HG03565 (cell line): ENCODE data around the gene PCDHGC3.

Experiments
- ATAC-seq: cut with Tn5 transposase; IDR thresholded peaks from one replicate; pipeline ENCODE4 v1.9.1; 2021; ENCODE audit warnings: mild to moderate bottlenecking, moderate library complexity; ENCODE audit not compliant: unreplicated experiment

The PCDHGC3 gene

DNA sequence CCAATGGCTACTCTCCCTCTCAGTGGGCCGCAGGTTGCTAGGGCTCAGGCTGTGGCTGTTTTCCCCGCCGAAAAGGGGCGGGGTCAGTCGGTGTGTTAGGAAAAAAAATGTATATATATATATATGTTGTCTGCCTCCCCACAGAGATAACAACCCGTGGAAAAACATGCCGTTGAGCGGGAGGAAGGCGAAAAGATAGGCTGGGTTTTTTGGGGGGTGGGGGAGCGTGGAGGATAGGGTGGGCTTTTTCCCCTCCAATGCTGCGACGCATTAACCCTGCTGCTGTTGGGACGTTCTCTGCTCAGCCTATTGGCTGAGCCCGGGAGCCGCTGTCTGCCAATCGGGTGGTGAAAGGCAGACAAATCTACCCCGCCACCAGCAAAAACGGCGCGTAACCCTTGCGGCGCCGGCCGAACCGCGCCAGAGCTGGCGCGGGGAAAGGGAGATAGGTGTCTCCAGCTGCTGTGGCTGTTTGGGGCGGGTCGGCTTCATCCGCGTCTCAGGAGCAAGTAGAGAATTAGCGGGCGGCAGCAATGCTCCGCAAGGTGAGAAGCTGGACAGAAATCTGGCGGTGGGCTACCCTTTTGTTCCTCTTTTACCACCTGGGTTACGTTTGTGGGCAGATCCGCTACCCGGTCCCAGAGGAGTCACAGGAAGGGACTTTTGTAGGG is 9.0 kb downstream of the PCDHGC3 start, which contains the start of gene PCDHGC4:
PCDHGC4 (plus strand) TSS at position 390 of the 671 bp plus-strand sequence; CDS start at position 534, 144 bp downstream.
- no peak for ATAC-seq

DNA sequence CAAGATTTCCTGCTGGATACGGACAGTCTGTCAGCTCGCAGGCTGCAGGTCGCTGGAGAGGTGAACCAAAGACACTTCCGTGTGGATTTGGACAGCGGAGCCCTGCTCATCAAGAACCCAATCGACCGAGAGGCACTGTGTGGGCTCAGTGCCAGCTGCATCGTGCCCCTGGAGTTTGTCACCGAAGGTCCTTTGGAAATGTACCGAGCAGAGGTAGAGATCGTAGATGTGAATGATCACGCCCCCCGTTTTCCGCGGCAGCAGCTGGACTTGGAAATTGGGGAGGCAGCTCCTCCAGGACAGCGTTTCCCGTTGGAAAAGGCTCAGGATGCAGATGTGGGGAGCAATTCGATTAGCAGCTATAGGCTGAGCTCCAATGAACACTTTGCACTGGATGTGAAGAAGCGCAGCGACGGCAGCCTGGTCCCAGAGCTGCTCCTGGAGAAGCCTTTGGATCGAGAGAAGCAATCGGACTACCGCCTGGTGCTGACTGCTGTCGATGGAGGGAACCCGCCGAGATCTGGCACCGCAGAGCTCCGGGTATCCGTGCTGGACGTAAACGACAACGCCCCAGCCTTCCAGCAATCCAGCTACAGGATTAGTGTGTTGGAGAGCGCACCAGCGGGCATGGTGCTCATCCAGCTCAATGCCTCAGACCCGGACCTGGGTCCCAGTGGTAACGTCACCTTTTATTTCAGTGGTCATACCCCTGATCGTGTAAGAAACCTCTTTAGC is 9.7 kb downstream of the PCDHGC3 start:
- ATAC-seq = no peak

GRCh38 chr5:141486091-141486490 is 10.3 kb downstream of the PCDHGC3 start:
- ATAC-seq = no peak

DNA sequence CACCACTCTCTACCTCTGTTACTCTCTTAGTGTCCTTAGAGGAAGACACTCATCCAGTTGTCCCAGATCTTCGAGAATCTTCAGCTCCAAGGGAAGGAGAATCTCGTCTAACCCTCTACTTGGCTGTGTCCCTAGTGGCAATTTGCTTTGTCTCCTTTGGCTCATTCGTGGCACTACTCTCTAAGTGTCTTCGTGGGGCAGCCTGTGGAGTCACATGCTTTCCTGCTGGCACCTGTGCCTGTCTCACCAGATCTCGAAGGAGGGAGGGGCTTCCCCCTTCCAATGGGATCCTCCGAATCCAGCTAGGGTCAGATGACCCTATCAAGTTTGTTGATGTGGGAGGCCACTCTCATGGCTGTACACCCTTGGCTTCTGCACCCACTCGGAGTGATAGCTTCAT is 11.4 kb downstream of the PCDHGC3 start:
- no peak for ATAC-seq

DNA sequence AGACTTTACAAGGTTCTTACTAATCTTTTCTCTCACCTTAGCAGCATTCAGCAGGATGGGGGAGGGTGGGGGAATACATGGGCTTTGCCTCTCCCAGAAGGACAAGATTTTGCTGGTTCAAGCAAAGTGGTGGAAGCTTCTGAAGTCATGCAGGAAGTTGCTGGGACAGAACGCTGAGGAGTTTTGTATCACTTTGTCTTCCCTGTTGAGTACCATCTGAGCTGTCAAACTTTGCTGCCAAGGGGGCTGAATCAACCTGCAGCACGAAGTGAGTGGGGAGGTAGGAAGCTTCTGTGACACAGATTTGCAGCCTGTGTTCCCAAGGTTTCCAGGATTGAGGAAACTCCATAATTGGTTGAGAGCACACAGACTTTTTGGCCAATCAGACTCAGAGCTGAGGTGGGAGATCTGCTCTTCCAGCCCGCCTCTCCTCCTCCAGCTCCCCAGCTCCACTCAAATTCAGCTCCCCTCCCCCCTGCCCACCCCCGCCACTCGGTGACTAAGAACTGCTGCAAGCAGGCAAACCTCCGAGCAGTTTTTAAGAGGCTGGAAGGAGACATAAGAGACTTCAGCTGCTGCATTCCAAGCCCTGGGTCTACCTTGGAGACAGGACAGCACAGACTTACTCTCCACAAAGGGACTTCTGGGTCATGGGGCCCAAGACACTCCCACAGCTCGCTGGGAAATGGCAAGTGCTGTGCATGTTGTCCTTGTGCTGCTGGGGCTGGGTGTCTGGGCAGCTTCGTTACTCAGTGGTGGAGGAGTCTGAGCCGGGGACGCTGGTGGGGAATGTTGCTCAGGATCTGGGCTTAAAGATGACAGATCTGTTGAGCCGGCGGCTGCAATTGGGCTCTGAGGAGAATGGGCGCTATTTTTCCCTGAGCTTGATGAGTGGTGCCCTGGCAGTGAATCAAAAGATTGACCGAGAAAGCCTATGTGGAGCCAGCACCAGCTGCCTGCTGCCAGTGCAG is 13.1 kb downstream of the PCDHGC3 start, which contains the start of gene PCDHGC5:
PCDHGC5 (plus strand) TSS at position 491 of the 971 bp plus-strand sequence; CDS start at position 651, 160 bp downstream.
- ATAC-seq = no peak

GRCh38 chr5:141489841-141490240 is 14.1 kb downstream of the PCDHGC3 start:
- no peak for ATAC-seq

DNA sequence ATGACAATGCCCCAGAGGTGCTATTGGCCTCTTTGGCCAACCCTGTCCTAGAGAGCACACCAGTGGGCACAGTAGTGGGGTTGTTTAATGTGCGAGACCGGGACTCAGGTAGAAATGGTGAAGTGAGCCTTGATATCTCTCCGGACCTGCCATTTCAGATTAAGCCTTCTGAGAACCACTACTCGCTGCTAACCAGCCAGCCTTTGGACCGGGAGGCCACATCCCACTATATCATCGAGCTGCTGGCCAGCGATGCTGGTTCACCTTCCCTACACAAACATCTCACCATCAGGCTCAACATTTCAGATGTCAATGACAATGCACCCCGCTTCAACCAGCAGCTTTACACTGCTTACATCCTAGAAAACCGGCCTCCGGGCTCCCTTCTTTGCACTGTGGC is 14.5 kb downstream of the PCDHGC3 start:
- no peak for ATAC-seq

- no peak for ATAC-seq
These were observed 15.0 kb downstream of the PCDHGC3 start for GRCh38 chr5:141490771-141491170.

DNA sequence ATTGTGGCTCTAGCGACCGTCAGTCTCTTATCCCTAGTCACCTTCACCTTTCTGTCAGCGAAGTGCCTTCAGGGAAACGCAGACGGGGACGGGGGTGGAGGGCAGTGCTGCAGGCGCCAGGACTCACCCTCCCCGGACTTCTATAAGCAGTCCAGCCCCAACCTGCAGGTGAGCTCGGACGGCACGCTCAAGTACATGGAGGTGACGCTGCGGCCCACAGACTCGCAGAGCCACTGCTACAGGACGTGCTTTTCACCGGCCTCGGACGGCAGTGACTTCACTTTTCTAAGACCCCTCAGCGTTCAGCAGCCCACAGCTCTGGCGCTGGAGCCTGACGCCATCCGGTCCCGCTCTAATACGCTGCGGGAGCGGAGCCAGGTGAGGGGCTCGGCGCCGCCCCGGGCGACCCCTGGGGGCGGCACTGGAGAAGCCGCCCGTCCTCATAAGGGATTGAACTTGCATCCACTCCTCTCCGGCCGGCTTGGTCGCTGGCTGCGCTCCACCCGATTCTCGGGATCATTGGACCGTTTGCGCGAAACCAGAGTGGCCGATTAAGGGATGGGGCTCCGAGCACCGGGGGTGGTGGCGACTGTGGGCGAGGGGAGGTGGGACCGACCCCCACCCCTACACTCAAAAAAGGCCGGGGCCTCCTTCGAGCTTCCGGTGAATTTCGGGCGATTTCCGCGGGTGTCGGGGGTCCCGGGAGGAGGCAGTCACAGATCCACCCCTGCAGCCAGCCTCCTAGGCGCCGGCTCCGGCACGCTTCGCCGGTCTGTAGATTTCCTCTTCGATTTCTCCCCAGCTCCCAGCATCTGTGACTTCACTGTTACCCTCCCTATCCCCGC is 15.8 kb downstream of the PCDHGC3 start:
- ATAC-seq = no peak

GRCh38 chr5:141492168-141492885 is 16.6 kb downstream of the PCDHGC3 start:
- no peak for ATAC-seq

DNA sequence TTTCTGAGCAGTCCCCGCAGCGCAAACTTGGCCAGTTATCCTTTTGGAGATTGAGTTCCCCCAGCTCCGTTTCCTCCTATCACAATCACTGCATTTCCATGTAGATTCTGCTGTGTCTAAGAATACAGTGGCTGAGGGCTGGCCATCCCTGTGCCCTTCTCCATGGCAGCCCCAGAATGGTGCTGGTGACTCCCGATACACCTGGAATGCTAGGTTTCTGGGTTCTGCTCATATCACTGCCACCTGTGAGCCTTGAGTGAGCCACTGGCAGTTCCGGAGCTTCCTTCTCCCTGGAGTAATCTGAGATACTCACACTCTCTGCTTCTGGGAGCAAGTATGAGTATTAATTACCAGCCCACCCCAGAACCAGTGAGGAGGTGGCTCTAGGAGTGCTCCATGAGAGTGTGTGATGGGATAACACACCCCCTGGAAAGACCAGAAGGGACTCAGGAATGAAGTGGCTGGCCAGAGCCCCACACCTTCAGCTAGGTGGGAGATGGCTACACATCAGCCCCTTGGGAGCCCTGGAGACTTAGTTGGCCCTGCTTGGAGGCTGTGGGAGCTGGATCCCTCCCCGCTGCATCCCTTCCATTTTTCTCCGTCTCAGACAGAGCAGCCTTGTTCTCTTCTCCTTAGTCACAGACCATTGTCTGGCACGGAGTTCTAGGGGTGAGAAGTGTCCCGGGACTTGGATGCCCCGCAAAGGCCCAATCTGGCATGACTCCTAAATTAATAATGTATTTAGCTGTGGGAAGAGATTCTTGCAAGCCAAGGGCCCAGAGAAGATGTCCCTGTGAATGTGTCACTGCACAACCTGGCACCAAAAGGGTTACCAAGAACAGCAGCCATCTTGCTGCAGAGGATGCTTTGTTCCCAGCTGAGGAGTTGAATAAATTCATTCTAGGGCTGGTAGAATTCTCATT is 18.0 kb downstream of the PCDHGC3 start:
- ATAC-seq = no peak

GRCh38 chr5:141494761-141495452 is 19.1 kb downstream of the PCDHGC3 start:
- no peak for ATAC-seq

DNA sequence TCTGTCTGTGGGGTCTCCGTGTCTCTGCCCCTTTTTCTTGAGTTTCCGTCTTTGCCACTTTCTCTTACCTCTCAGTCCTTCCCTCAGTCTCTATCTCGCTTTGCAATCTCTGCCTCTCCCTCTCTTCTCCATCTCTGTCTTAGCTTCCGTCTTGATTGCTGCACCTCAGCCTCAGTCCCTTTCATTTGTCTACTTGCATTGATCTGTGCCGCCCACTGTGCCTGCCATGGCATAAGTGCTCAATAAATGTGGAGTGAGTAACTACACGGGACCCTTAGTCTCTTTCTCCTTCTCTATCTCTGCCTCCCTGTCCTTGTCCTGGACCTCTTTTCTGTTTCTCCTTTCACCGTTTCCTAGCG is 19.7 kb downstream of the PCDHGC3 start:
- no peak for ATAC-seq

DNA sequence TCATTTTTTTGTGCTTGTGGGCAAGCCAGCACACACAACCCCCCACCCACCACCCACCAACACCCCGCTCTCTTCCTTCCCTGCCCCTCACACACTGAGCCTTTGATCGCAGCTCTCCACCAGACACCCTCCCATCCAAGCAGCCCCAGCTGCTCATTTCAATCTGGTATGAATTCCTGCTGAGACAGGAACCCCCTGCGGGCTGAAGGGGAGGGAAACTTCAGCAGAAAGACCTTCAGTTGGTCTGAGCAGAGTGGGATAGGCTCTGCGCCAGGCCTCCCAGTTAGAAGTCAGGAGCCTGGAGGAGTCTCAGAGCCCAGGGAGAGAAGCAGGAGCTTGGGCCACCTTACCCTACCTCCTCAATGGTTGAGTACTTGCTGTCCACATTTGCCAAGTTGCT is 20.3 kb downstream of the PCDHGC3 start:
- ATAC-seq = no peak

DNA sequence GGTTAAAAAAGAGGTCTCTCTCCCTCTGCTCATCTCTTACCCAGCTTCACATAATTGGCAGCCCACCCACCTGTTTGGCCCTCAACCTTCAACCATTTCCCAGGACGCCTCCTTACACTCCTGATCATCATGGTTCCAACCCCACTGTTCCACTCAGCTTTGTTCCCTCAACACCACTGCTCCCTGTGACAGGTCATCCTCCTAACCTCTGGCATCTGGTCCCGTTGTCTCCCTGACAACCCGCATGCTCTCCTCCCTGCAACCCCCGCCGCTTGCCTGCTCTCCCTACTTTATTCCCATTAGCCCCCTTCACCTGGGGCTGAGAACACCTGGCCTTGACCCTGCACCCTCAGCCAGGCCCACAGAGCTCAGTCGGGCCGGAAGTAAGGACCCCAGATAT is 26.0 kb downstream of the PCDHGC3 start:
- no peak for ATAC-seq

DNA sequence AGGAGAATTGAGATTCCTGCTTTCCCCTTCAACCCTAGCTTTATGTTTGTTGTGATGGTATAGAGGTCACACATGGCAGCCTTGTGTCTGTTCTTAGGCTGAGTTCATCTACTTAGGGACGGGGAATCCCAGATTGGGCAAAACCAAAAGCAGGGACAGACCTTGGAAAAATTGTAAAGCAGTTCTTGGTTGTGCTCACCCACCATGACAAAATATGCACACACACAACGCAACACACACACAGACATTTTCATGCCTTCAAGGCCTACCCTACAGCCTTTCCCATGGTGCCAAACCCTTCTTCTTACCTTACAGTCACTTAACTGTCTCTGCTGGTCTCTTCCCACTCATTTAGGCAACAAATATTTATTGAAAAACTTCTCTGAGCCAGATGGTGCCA is 27.9 kb downstream of the PCDHGC3 start:
- no peak for ATAC-seq

- no peak for ATAC-seq
These were observed 28.4 kb downstream of the PCDHGC3 start for GRCh38 chr5:141504216-141504615.
